OCI-LY3 (cell line): ENCODE data around the gene CNTLN.

Source experiments
- H2AFZ ChIP-seq: fragments of 200-600, 300-600 bp; shearing (Covaris generic); 2 replicates; pipeline ENCODE4 v1.6.0; 2014; ENCODE audit warnings: antibody characterized with exemption, low read depth, low read length
- H3K27ac ChIP-seq: fragments of 200-600, 300-600 bp; sonication (generic); 2 replicates; pipeline ENCODE4 v1.5.1; 2014; ENCODE audit warnings: mild to moderate bottlenecking, low read length, moderate library complexity, mixed read lengths
- H3K27me3 ChIP-seq: fragments of 200-600, 300-600 bp; sonication (generic); 2 replicates; pipeline ENCODE4 v1.6.1; 2014; ENCODE audit warnings: low read depth, low read length, mixed read lengths
- H3K36me3 ChIP-seq: fragments of 200-600, 300-600 bp; sonication (generic); replicated peaks from 2 replicates; pipeline ENCODE3; 2014; ENCODE audit warnings: low read depth, low read length, mixed read lengths
- H3K4me1 ChIP-seq: fragments of 300-600, 200-600 bp; sonication (generic); 2 replicates; pipeline ENCODE4 v1.6.1; 2014; ENCODE audit warnings: low read length, mixed read lengths
- H3K4me2 ChIP-seq: fragments of 200-600, 300-600 bp; sonication (generic); 2 replicates; pipeline ENCODE4 v1.6.1; 2014; ENCODE audit warnings: low read length, mixed read lengths
- H3K4me3 ChIP-seq: fragments of 300-600, 200-600 bp; sonication (generic); 2 replicates; pipeline ENCODE4 v1.5.1; 2014; ENCODE audit warnings: antibody characterized with exemption, mild to moderate bottlenecking, low read length, moderate library complexity
- H3K79me2 ChIP-seq: fragments of 300-600, 200-600 bp; shearing (Covaris generic); 2 replicates; pipeline ENCODE4 v1.6.1; 2014; ENCODE audit warnings: mild to moderate bottlenecking, low read length, mixed read lengths
- H3K9ac ChIP-seq: fragments of 300-600, 200-600 bp; shearing (Covaris generic); 2 replicates; pipeline ENCODE4 v1.6.0; 2014; ENCODE audit warnings: mild to moderate bottlenecking, low read length, moderate library complexity
- H3K9me3 ChIP-seq: fragments of 200-600, 300-600 bp; shearing (Covaris generic); 2 replicates; pipeline ENCODE4 v1.6.1; 2014; ENCODE audit warnings: low read length, mixed read lengths; ENCODE audit not compliant: insufficient read depth
- H4K20me1 ChIP-seq: fragments of 200-600, 300-600 bp; sonication (generic); 2 replicates; pipeline ENCODE4 v1.6.1; 2016; ENCODE audit warnings: low read length, mixed read lengths; ENCODE audit not compliant: insufficient read depth
- EZH2phosphoT487 ChIP-seq: fragments of 200-600 bp; shearing (Covaris generic); IDR thresholded peaks from 2 replicates; pipeline ENCODE4 v1.6.1; 2018; ENCODE audit warnings: antibody characterized with exemption, mixed run types, low read depth
- TF ChIP-seq, protein P1 (sequence below): fragments of 200-600, 300-600 bp; sonication (generic); IDR thresholded peaks from 2 replicates; pipeline ENCODE4 v1.5.1; 2014; ENCODE audit warnings: antibody characterized with exemption, low read length, low read depth

CNTLN gene

DNA sequence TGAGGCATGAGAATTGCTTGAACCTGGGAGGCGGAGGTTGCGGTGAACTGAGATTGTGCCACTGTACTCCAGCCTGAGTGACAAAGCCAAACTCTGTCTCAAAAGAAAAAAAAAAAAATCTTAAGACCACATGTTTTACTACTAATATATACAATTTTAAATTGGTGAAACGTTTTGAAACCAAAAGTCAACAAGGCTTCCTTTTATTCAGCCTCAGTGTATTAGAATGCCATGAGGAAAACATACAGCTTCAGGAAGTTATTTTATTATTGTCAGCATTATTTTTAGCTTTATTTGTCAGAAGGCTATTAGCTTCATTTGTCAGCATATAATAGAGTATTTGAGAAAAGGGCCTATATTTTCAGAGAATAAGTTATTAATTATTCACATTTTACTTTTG, 280.1 kb downstream of the CNTLN start:
- H3K4me2 ChIP-seq = no peak overlapping the region
- H3K4me3 ChIP-seq = no peak overlapping the region
- H4K20me1 ChIP-seq = no peaks in the 10 kb centered on the region
- H3K79me2 ChIP-seq = no peaks in the 10 kb centered on the region
- TF ChIP-seq EZH2phosphoT487 = no peak
- TF ChIP-seq, protein P1, sequence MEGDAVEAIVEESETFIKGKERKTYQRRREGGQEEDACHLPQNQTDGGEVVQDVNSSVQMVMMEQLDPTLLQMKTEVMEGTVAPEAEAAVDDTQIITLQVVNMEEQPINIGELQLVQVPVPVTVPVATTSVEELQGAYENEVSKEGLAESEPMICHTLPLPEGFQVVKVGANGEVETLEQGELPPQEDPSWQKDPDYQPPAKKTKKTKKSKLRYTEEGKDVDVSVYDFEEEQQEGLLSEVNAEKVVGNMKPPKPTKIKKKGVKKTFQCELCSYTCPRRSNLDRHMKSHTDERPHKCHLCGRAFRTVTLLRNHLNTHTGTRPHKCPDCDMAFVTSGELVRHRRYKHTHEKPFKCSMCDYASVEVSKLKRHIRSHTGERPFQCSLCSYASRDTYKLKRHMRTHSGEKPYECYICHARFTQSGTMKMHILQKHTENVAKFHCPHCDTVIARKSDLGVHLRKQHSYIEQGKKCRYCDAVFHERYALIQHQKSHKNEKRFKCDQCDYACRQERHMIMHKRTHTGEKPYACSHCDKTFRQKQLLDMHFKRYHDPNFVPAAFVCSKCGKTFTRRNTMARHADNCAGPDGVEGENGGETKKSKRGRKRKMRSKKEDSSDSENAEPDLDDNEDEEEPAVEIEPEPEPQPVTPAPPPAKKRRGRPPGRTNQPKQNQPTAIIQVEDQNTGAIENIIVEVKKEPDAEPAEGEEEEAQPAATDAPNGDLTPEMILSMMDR = no peak
- no peak overlapping the region for H2AFZ ChIP-seq
- H3K9ac ChIP-seq = no peak overlapping the region
- H3K27me3 ChIP-seq = no peaks in the 10 kb centered on the region
- H3K9me3 ChIP-seq = no peaks in the 10 kb centered on the region
- H3K36me3 ChIP-seq = no peaks in the 10 kb centered on the region
- no peak overlapping the region for H3K27ac ChIP-seq
- no peaks in the 10 kb centered on the region for H3K4me1 ChIP-seq

- Histone ChIP-seq H2AFZ (no peak overlapping the region), H3K4me1 (no peaks in the 10 kb centered on the region), H4K20me1 (no peaks in the 10 kb centered on the region), H3K27me3 (no peaks in the 10 kb centered on the region), H3K27ac (no peak overlapping the region), H3K9ac (no peak overlapping the region), H3K36me3 (no peaks in the 10 kb centered on the region), H3K79me2 (no peaks in the 10 kb centered on the region), H3K9me3 (no peaks in the 10 kb centered on the region), H3K4me2 (no peak overlapping the region), H3K4me3 (no peak overlapping the region)
- TF ChIP-seq EZH2phosphoT487 = no peak
- TF ChIP-seq, protein P1 = no peak
Observed at GRCh38 chr9:17422994-17423680, 288.3 kb downstream of the CNTLN start.

DNA sequence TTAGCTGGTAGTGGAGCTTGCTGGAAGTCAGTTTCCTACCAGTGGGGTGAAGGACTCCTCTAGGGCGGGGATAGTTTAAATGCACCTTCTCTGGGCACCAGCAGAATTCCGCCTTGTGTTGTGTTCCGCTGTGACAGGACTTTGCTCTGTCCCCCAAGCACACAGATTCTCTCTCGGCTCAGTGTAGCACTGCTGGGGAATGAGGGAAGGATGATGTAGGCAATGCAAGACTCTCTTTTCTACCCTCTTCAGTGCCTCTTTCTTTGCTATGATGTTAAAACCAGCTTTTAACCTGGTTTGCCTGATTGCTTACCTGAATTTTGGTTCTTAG, 288.8 kb downstream of the CNTLN start:
- TF ChIP-seq EZH2phosphoT487 = no peak
- TF ChIP-seq, protein P1 = no peak
- Histone ChIP-seq H3K79me2 (no peaks in the 10 kb centered on the region), H3K9me3 (no peaks in the 10 kb centered on the region), H3K27ac (no peak overlapping the region), H3K36me3 (no peaks in the 10 kb centered on the region), H3K27me3 (no peaks in the 10 kb centered on the region), H3K9ac (no peak overlapping the region), H2AFZ (no peak overlapping the region), H4K20me1 (no peaks in the 10 kb centered on the region), H3K4me2 (no peak overlapping the region), H3K4me1 (no peaks in the 10 kb centered on the region), H3K4me3 (no peak overlapping the region)

DNA sequence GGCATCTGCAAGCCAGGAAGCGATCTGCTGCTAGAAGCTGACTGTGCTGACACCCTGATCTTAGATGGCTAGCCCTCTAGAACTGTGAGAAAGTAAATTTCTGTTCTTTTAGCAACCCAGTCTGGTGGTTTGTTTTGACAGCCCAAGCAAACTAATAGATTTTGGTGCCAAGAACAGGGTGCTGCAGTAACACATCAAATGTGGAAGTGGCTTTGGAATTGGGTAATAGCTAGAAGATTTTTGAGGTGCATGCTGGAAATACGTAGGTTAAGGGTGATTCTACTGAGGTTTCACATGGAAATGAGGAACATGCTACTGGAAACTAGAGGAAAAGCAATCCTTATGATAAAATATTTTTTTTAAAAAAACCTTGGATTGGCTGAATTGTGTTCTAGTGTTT, 290.5 kb downstream of the CNTLN start:
- no peaks in the 10 kb centered on the region for H3K36me3 ChIP-seq
- no peaks in the 10 kb centered on the region for H3K27me3 ChIP-seq

More for the DNA sequence above, 290.5 kb downstream of the CNTLN start:
- Histone ChIP-seq H3K9me3 (no peaks in the 10 kb centered on the region), H4K20me1 (no peaks in the 10 kb centered on the region), H2AFZ (no peak overlapping the region), H3K79me2 (no peaks in the 10 kb centered on the region), H3K27ac (no peak overlapping the region), H3K9ac (no peak overlapping the region), H3K4me3 (no peak overlapping the region), H3K4me1 (no peaks in the 10 kb centered on the region), H3K4me2 (no peak overlapping the region)
- no peak for TF ChIP-seq EZH2phosphoT487
- TF ChIP-seq, protein P1 = no peak
